CD14-positive monocyte (primary cell): Measurements from ENCODE around the gene NUDT16. TPM values are rescaled to one million over a fixed set of nuclear protein-coding genes. Genes with fewer than 3 reads are reported as not detected.

ENCODE experiments used
- DNase-seq, 3 donors: peaks; one replicate each; pipeline ENCODE4 v3.0.0-alpha.2; 2011 to 2022
- H2AFZ ChIP-seq: 2 replicates; pipeline ENCODE4 v1.6.0; 2012; ENCODE audit warnings: mild to moderate bottlenecking, low read depth, low read length, inconsistent platforms; ENCODE audit not compliant: insufficient read depth, poor library complexity, severe bottlenecking
- H3K27ac ChIP-seq, 2 donors: 1 replicate in 1 of 2; 2 replicates in 1 of 2; pipeline ENCODE4 v1.5.1; 2012 to 2013; ENCODE audit warnings: low read length in 2 of 2, control low read depth in 1 of 2, inconsistent platforms in 1 of 2, low read depth in 1 of 2, mild to moderate bottlenecking in 1 of 2
- H3K27me3 ChIP-seq, 2 donors: one replicate each; pipeline versions ENCODE4 v1.6.0 to v1.6.1; 2011 to 2013; ENCODE audit warnings: low read length in 2 of 2; ENCODE audit not compliant: control insufficient read depth in 2 of 2, insufficient read depth in 2 of 2
- H3K36me3 ChIP-seq, 2 donors: replicated peaks in 1 of 2; 1 replicate in 1 of 2; 2 replicates in 1 of 2; pipeline versions ENCODE4 v1.5.1 to v1.6.1; 2012 to 2013; ENCODE audit warnings: low read length in 2 of 2, control low read depth in 1 of 2, inconsistent platforms in 1 of 2, mild to moderate bottlenecking in 1 of 2; ENCODE audit not compliant: insufficient read depth in 2 of 2, control insufficient read depth in 1 of 2
- H3K4me1 ChIP-seq, 2 donors: 1 replicate in 1 of 2; 2 replicates in 1 of 2; pipeline versions ENCODE4 v1.5.1 to v1.6.1; 2012 to 2013; ENCODE audit warnings: low read length in 2 of 2, control low read depth in 1 of 2, inconsistent platforms in 1 of 2, mild to moderate bottlenecking in 1 of 2, moderate library complexity in 1 of 2; ENCODE audit not compliant: insufficient read depth in 2 of 2, control insufficient read depth in 1 of 2
- H3K4me2 ChIP-seq: replicated peaks from 2 replicates; pipeline ENCODE3; 2012; ENCODE audit warnings: low read length, moderate library complexity, mild to moderate bottlenecking; ENCODE audit not compliant: poor library complexity, severe bottlenecking; ENCODE audit errors: extremely low read depth
- H3K4me3 ChIP-seq, 3 experiments: fragments of 200-600 bp in 1 of 3; sonication (generic) in 1 of 3; replicated peaks in 1 of 3; 1 replicate in 2 of 3; 2 replicates in 1 of 3; pipeline ENCODE4 v1.5.1; 2011 to 2013; ENCODE audit warnings: low read length in 3 of 3, mild to moderate bottlenecking in 3 of 3, control low read depth in 2 of 3, low read depth in 2 of 3, inconsistent platforms in 1 of 3, moderate library complexity in 1 of 3
- H3K79me2 ChIP-seq: 2 replicates; pipeline ENCODE4 v1.6.0; 2012; ENCODE audit warnings: mild to moderate bottlenecking, control low read depth, inconsistent platforms, low read length, moderate library complexity; ENCODE audit not compliant: insufficient read depth
- H3K9ac ChIP-seq: 2 replicates; pipeline ENCODE4 v1.6.0; 2017; ENCODE audit warnings: low read length, mild to moderate bottlenecking; ENCODE audit not compliant: insufficient read depth, poor library complexity, severe bottlenecking
- H3K9me3 ChIP-seq, 2 donors: replicated peaks in 1 of 2; 1 replicate in 1 of 2; 2 replicates in 1 of 2; pipeline versions ENCODE4 v1.5.1 to v1.6.1; 2012 to 2013; ENCODE audit warnings: low read length in 2 of 2, control low read depth in 1 of 2; ENCODE audit not compliant: control insufficient read depth in 1 of 2, insufficient read depth in 1 of 2
- H4K20me1 ChIP-seq: 2 replicates; pipeline ENCODE4 v1.6.0; 2012; ENCODE audit warnings: mild to moderate bottlenecking, low read length, control low read depth, moderate library complexity; ENCODE audit not compliant: insufficient read depth
- H3K27ac Mint-ChIP-seq, 7 donors: one replicate each; pipeline ENCODE4 v1.8.0; 2020; ENCODE audit warnings: mild to moderate bottlenecking in 7 of 7, mixed read lengths in 7 of 7, moderate library complexity in 6 of 7, inconsistent platforms in 2 of 7
- H3K27me3 Mint-ChIP-seq, 3 donors: one replicate each; pipeline ENCODE4 v1.8.0; 2021 to 2022; ENCODE audit warnings: low read depth in 3 of 3, mild to moderate bottlenecking in 3 of 3, mixed read lengths in 3 of 3, moderate library complexity in 3 of 3, inconsistent platforms in 1 of 3
- H3K36me3 Mint-ChIP-seq, 2 donors: one replicate each; pipeline ENCODE4 v1.8.0; 2020; ENCODE audit warnings: mixed read lengths in 2 of 2, inconsistent platforms in 1 of 2, mild to moderate bottlenecking in 1 of 2
- H3K4me1 Mint-ChIP-seq: one replicate; pipeline ENCODE4 v1.8.0; 2020; ENCODE audit warnings: mild to moderate bottlenecking, mixed read lengths
- H3K4me3 Mint-ChIP-seq, 2 donors: one replicate each; pipeline ENCODE4 v1.8.0; 2020; ENCODE audit warnings: mild to moderate bottlenecking in 2 of 2, mixed read lengths in 2 of 2, moderate library complexity in 1 of 2
- H3K9me3 Mint-ChIP-seq, 7 donors: one replicate each; pipeline ENCODE4 v1.8.0; 2020 to 2022; ENCODE audit warnings: mixed read lengths in 7 of 7, mild to moderate bottlenecking in 6 of 7, moderate library complexity in 6 of 7, inconsistent platforms in 2 of 7
- CTCF ChIP-seq: fragments of 200-600 bp; IDR thresholded peaks from one replicate; pipeline ENCODE4 v1.8.0; 2022; ENCODE audit warnings: antibody characterized with exemption, mild to moderate bottlenecking
- WGBS: methylation state at CpG from one replicate; pipeline ENCODE4 v1.1.5; 2013; ENCODE audit warnings: missing lambda C conversion rate; ENCODE audit not compliant: insufficient coverage; 5-methylcytosine and 5-hydroxymethylcytosine counted together
- intact Hi-C, 2 donors: fragments of 100-400 bp; cut with micrococcal nuclease; formaldehyde crosslinking; loops; one replicate each; pipeline versions ENCODE4 v1.15.0 to v1.15.1; 2023
- polyA plus RNA-seq, 3 donors: library from polyadenylated mRNA; depleted of rRNA in 1 of 3; unstranded in 2 of 3; stranded (reverse) in 1 of 3; fragments of 300-500 nt in 2 of 3; fragments of >200 nt in 1 of 3; fragmentation: Illumina TruSeq in 2 of 3; gene quantifications; 1 replicate in 2 of 3; 2 replicates in 1 of 3; pipeline ENCODE4 v1.2.3, GENCODE V29; 2012 to 2021

The NUDT16 gene
- polyA plus RNA-seq, 3 donors, result 23.6 to 27.0 (median 27.0) TPM

- Mint-ChIP-seq H3K27ac (no peak overlapping the region), H3K27me3 (peaks cover 2 to 6% (median 5%) of the 10 kb centered on the region in 3 donors), H3K4me3 (no peak overlapping the region), H3K9me3 (peaks cover 0 to 5% (median 1%) of the 10 kb centered on the region in 7 donors), H3K36me3 (no peaks in the 10 kb centered on the region), H3K4me1 (peaks cover 2% of the 10 kb centered on the region)
- 81% methylated on average over 5 of the region's 5 CpGs for WGBS
- Histone ChIP-seq H3K79me2 (no peaks in the 10 kb centered on the region), H4K20me1 (no peaks in the 10 kb centered on the region), H3K9ac (no peak overlapping the region), H3K4me3 (no peak overlapping the region), H3K9me3 (no peaks in the 10 kb centered on the region), H2AFZ (no peak overlapping the region), H3K27ac (no peak overlapping the region), H3K27me3 (no peaks in the 10 kb centered on the region), H3K36me3 (no peaks in the 10 kb centered on the region), H3K4me2 (no peak overlapping the region), H3K4me1 (no peaks in the 10 kb centered on the region)
- intact Hi-C loops, result no loop called here
- no peak for TF ChIP-seq CTCF
- DNase-seq, result no peak
Measured at GRCh38 chr3:131431754-131432153, 50.2 kb downstream of the NUDT16 start.

- Mint-ChIP-seq H3K27ac (no peak overlapping the region), H3K4me1 (peaks cover 2% of the 10 kb centered on the region), H3K4me3 (no peak overlapping the region), H3K9me3 (peaks cover 0 to 7% (median 1%) of the 10 kb centered on the region in 7 donors), H3K27me3 (peaks cover 2 to 6% (median 5%) of the 10 kb centered on the region in 3 donors), H3K36me3 (no peaks in the 10 kb centered on the region)
- no peaks in the 10 kb centered on the region for H3K79me2 ChIP-seq
- H3K27me3 ChIP-seq, result no peaks in the 10 kb centered on the region
- no peak overlapping the region for H3K27ac ChIP-seq
- H3K4me3 ChIP-seq, result no peak overlapping the region
- WGBS, result no CpG with 5 or more reads among the region's 3 CpGs
- H3K9ac ChIP-seq, result no peak overlapping the region
- no peaks in the 10 kb centered on the region for H4K20me1 ChIP-seq
- no peaks in the 10 kb centered on the region for H3K9me3 ChIP-seq
- no peaks in the 10 kb centered on the region for H3K36me3 ChIP-seq
- no peak for TF ChIP-seq CTCF
- no peaks in the 10 kb centered on the region for H3K4me1 ChIP-seq
- DNase-seq, result no peak
- no peak overlapping the region for H2AFZ ChIP-seq
- no peak overlapping the region for H3K4me2 ChIP-seq
- intact Hi-C loops, result no loop called here
Measured at GRCh38 chr3:131432441-131432840, 50.9 kb downstream of the NUDT16 start.
